WERI-Rb-1 (cell line): Measurements from ENCODE around the gene DPY19L1.

Experiments used
- DNase-seq: peaks from one replicate; pipeline ENCODE4 v3.0.0-alpha.2; 2020
- H3K27ac ChIP-seq: fragments of 250-450 bp; sonication (Bioruptor Pico); 2 replicates; pipeline ENCODE4 v1.5.1; 2020; ENCODE audit warnings: mild to moderate bottlenecking, moderate library complexity
- H3K27me3 ChIP-seq: fragments of 250-450 bp; sonication (Bioruptor Pico); 2 replicates; pipeline ENCODE4 v1.5.1; 2021; ENCODE audit warnings: mild to moderate bottlenecking, low read depth, moderate library complexity; ENCODE audit not compliant: insufficient read depth, severe bottlenecking
- H3K36me3 ChIP-seq: fragments of 250-450 bp; sonication (Bioruptor Pico); 2 replicates; pipeline ENCODE4 v1.5.1; 2020; ENCODE audit warnings: mild to moderate bottlenecking, moderate library complexity
- H3K4me3 ChIP-seq: 2 replicates; pipeline ENCODE4 v1.5.1; 2011; ENCODE audit warnings: low read depth, mild to moderate bottlenecking, control low read depth, low read length
- H3K9me3 ChIP-seq: fragments of 250-450 bp; sonication (Bioruptor Pico); 2 replicates; pipeline ENCODE4 v1.5.1; 2021; ENCODE audit warnings: mild to moderate bottlenecking, moderate library complexity; ENCODE audit not compliant: severe bottlenecking
- TF ChIP-seq, protein P1 (sequence below): IDR thresholded peaks from 2 replicates; pipeline ENCODE4 v1.5.1; 2011; ENCODE audit warnings: low read depth, mild to moderate bottlenecking, control low read depth, inconsistent platforms, low read length

DPY19L1 gene

GRCh38 chr7:35015346-35015859, 21.9 kb downstream of the DPY19L1 start:
- Histone ChIP-seq H3K27ac (no peak overlapping the region), H3K27me3 (no peaks in the 10 kb centered on the region), H3K36me3 (no peaks in the 10 kb centered on the region; the same call in 1 of the 2 replicates), H3K9me3 (no peaks in the 10 kb centered on the region), H3K4me3 (no peak overlapping the region)
- TF ChIP-seq, protein P1, sequence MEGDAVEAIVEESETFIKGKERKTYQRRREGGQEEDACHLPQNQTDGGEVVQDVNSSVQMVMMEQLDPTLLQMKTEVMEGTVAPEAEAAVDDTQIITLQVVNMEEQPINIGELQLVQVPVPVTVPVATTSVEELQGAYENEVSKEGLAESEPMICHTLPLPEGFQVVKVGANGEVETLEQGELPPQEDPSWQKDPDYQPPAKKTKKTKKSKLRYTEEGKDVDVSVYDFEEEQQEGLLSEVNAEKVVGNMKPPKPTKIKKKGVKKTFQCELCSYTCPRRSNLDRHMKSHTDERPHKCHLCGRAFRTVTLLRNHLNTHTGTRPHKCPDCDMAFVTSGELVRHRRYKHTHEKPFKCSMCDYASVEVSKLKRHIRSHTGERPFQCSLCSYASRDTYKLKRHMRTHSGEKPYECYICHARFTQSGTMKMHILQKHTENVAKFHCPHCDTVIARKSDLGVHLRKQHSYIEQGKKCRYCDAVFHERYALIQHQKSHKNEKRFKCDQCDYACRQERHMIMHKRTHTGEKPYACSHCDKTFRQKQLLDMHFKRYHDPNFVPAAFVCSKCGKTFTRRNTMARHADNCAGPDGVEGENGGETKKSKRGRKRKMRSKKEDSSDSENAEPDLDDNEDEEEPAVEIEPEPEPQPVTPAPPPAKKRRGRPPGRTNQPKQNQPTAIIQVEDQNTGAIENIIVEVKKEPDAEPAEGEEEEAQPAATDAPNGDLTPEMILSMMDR = no peak
- no peak for DNase-seq

GRCh38 chr7:35012160-35012559, 25.1 kb downstream of the DPY19L1 start:
- Histone ChIP-seq H3K27ac (no peak overlapping the region), H3K4me3 (no peak overlapping the region), H3K36me3 (no peaks in the 10 kb centered on the region; the same call in 1 of the 2 replicates), H3K27me3 (no peaks in the 10 kb centered on the region), H3K9me3 (no peaks in the 10 kb centered on the region)
- TF ChIP-seq, protein P1 = no peak
- DNase-seq = no peak

GRCh38 chr7:35011085-35011484, 26.2 kb downstream of the DPY19L1 start:
- DNase-seq = no peak
- Histone ChIP-seq H3K27me3 (no peaks in the 10 kb centered on the region), H3K9me3 (no peaks in the 10 kb centered on the region), H3K27ac (no peak overlapping the region), H3K4me3 (no peak overlapping the region), H3K36me3 (no peaks in the 10 kb centered on the region; the same call in 1 of the 2 replicates)
- TF ChIP-seq, protein P1 = no peak

DNA sequence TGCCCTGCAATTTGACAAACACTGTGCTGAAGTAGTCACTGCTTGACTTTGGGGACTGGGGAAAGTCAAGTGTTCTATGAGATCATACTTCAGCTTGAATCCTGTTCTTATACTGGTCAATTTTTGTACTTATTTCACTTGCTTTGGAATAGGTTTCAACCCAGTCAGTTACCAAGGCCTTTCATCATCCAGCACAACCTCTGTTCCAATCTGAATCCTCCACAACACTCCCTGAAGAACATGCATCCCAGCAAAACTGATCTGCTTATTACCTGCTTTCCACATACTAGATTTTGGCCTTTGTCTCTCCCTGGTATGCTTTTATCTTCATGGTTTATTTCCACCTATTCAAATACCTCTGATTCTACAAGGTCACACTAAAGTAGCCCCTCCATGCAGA, 29.5 kb downstream of the DPY19L1 start:
- no peaks in the 10 kb centered on the region; the same call in 1 of the 2 replicates for H3K36me3 ChIP-seq
- TF ChIP-seq, protein P1 = no peak
- no peak overlapping the region for H3K4me3 ChIP-seq
- no peaks in the 10 kb centered on the region for H3K27me3 ChIP-seq
- H3K27ac ChIP-seq = no peak overlapping the region
- DNase-seq = no peak
- no peaks in the 10 kb centered on the region for H3K9me3 ChIP-seq

GRCh38 chr7:35004531-35005095, 32.7 kb downstream of the DPY19L1 start:
- H3K27me3 ChIP-seq = no peaks in the 10 kb centered on the region
- TF ChIP-seq, protein P1 = no peak
- no peak for DNase-seq
- H3K27ac ChIP-seq = no peak overlapping the region
- H3K4me3 ChIP-seq = no peak overlapping the region
- no peaks in the 10 kb centered on the region for H3K9me3 ChIP-seq
- no peaks in the 10 kb centered on the region for H3K36me3 ChIP-seq
